ENCODE data around the gene RSPH1. TPM values are rescaled to one million over a fixed set of nuclear protein-coding genes. Genes with fewer than 3 reads are reported as not detected.

Gene RSPH1
- total RNA-seq, 1 experiment from 2014 or later, result 0.31 TPM

- no peak overlapping the region for H3K18ac ChIP-seq (ENCODE audit: insufficient read length, low read depth, low read length)
- no peak overlapping the region for H2BK120ac ChIP-seq (ENCODE audit: low read depth, low read length, poor library complexity, severe bottlenecking)
- H3K9ac ChIP-seq (ENCODE audit: extremely low read depth, insufficient read length, low read length), result no peak overlapping the region
- no peak overlapping the region for H3K27ac ChIP-seq (ENCODE audit: insufficient read length, low read depth, low read length)
- no peak overlapping the region for H3K4ac ChIP-seq (ENCODE audit: low read depth, low read length)
- no peaks in the 10 kb centered on the region for H3K79me1 ChIP-seq (ENCODE audit: insufficient read depth, low read depth, low read length, poor library complexity, severe bottlenecking)
- WGBS (ENCODE audit: extremely low coverage, insufficient read length, low lambda C conversion rate), result no CpG with 5 or more reads among the region's 4 CpGs
- no peaks in the 10 kb centered on the region for H3K79me2 ChIP-seq (ENCODE audit: insufficient read depth, low read length)
- no peaks in the 10 kb centered on the region for H3K23me2 ChIP-seq (ENCODE audit: insufficient read length, low read depth, low read length, poor library complexity, severe bottlenecking)
- peaks cover 14 to 24% of the 10 kb centered on the region in 2 experiments for H3K9me3 Mint-ChIP-seq
- no peaks in the 10 kb centered on the region for H3K4me1 ChIP-seq (ENCODE audit: insufficient read depth, low read length)
- H2BK5ac ChIP-seq (ENCODE audit: insufficient read length, low read length), result no peak overlapping the region
- H3K36me3 Mint-ChIP-seq (ENCODE audit: insufficient read depth in 1 of 3, low read depth in 3 of 3), result no peaks in the 10 kb centered on the region
- no peak overlapping the region for H2BK12ac ChIP-seq (ENCODE audit: insufficient read length, low read depth, low read length)
- DNase-seq, result no peak
- no peak overlapping the region for H3K23ac ChIP-seq (ENCODE audit: insufficient read length, low read depth, low read length)
- H3T11ph ChIP-seq (ENCODE audit: low read length), result no peak overlapping the region
- peaks cover 3% of the 10 kb centered on the region for H4K20me1 ChIP-seq (ENCODE audit: control insufficient read depth, insufficient read depth, insufficient read length)
- no peak overlapping the region for H4K5ac ChIP-seq (ENCODE audit: insufficient read length, low read depth, low read length)
- H2BK15ac ChIP-seq (ENCODE audit: low read depth, low read length), result no peak overlapping the region
- no peak overlapping the region for H3K4me2 ChIP-seq (ENCODE audit: insufficient read depth, insufficient read length, low read length)
- no peaks in the 10 kb centered on the region for H3K27me3 ChIP-seq (ENCODE audit: insufficient read depth, low read length)
- no peak overlapping the region for H3K14ac ChIP-seq (ENCODE audit: insufficient read depth, low read length)
- no peaks in the 10 kb centered on the region for H3K9me3 ChIP-seq (ENCODE audit: control insufficient read depth, low read depth, low read length)
- TF ChIP-seq CTCF (conservative IDR thresholded peaks at IDR 0.05), result no peak
- no peak overlapping the region for H2BK20ac ChIP-seq (ENCODE audit: low read depth, low read length, poor library complexity, severe bottlenecking)
- H3K56ac ChIP-seq (ENCODE audit: insufficient read length, low read depth, low read length), result no peak overlapping the region
- no peak overlapping the region for H4K8ac ChIP-seq (replicated peaks; ENCODE audit: insufficient read length, low read depth, low read length)
- H3K27me3 Mint-ChIP-seq (ENCODE audit: low read depth), result peaks cover 51% of the 10 kb centered on the region
- H3K4me3 Mint-ChIP-seq, result no peak overlapping the region
- H3K27ac Mint-ChIP-seq, result no peak overlapping the region
- no peak overlapping the region for H4K91ac ChIP-seq (ENCODE audit: insufficient read length, low read depth, low read length)
- H2AFZ ChIP-seq (ENCODE audit: low read length), result no peak overlapping the region
- H3K4me1 Mint-ChIP-seq, result no peaks in the 10 kb centered on the region
- no peak overlapping the region for H2AK5ac ChIP-seq (ENCODE audit: insufficient read length, low read length)
Observed at GRCh38 chr21:42435401-42435800, 60.6 kb downstream of the RSPH1 start.

All from H9 (cell line).